ENCODE results near the gene CSNK1G2.

Gene CSNK1G2

GRCh38 chr19:1920644-1921043 lies 20.3 kb upstream of the CSNK1G2 start:
- no peak for DNase-seq

GRCh38 chr19:1921326-1921725 lies 19.6 kb upstream of the CSNK1G2 start:
- no peak for DNase-seq

- DNase-seq = peak in 1 of 5 donors; percentile 73
Measured at GRCh38 chr19:1921825-1922224, 19.1 kb upstream of the CSNK1G2 start.

GRCh38 chr19:1922803-1923202 lies 18.2 kb upstream of the CSNK1G2 start:
- DNase-seq = no peak

- DNase-seq = peak in 2 of 5 donors; percentile 28 to 84
Measured at GRCh38 chr19:1923319-1923718, 17.7 kb upstream of the CSNK1G2 start.

GRCh38 chr19:1924320-1924961 lies 16.5 kb upstream of the CSNK1G2 start:
- DNase-seq = no peak

- DNase-seq = no peak
Measured at GRCh38 chr19:1925544-1925943, 15.4 kb upstream of the CSNK1G2 start.

GRCh38 chr19:1929021-1929742 lies 11.8 kb upstream of the CSNK1G2 start:
- peak; percentile 56 to 77 (median 72) for DNase-seq

- DNase-seq = no peak
Measured at GRCh38 chr19:1931445-1931844, 9.5 kb upstream of the CSNK1G2 start.

- DNase-seq = no peak
Measured at GRCh38 chr19:1932395-1932794, 8.6 kb upstream of the CSNK1G2 start.

GRCh38 chr19:1933244-1933643 lies 7.7 kb upstream of the CSNK1G2 start:
- no peak for DNase-seq

- no peak for DNase-seq
Measured at GRCh38 chr19:1933942-1934341, 7.0 kb upstream of the CSNK1G2 start.

- peak in 1 of 5 donors; percentile 73 for DNase-seq
Measured at GRCh38 chr19:1935484-1936208, 5.3 kb upstream of the CSNK1G2 start.

- no peak for DNase-seq
Measured at GRCh38 chr19:1936430-1936829, 4.5 kb upstream of the CSNK1G2 start.

GRCh38 chr19:1936916-1937610 lies 3.9 kb upstream of the CSNK1G2 start:
- no peak for DNase-seq

- no peak for DNase-seq
Measured at GRCh38 chr19:1938071-1938470, 2.9 kb upstream of the CSNK1G2 start.

GRCh38 chr19:1942078-1942933 lies 1.3 kb downstream of the CSNK1G2 start:
- DNase-seq = peak; percentile 77 to 80 (median 79)

- DNase-seq = no peak
Measured at GRCh38 chr19:1942934-1943555, 2.1 kb downstream of the CSNK1G2 start.

- DNase-seq = no peak
Measured at GRCh38 chr19:1943661-1944087, 2.7 kb downstream of the CSNK1G2 start.

- DNase-seq = no peak
Measured at GRCh38 chr19:1944088-1944915, 3.3 kb downstream of the CSNK1G2 start.

Measured in T-helper 1 cell (primary cell).